ENCODE data around the gene CSTPP1.
"Not testable (repeated sequence)": the region's sequence is repeated elsewhere in the genome, so short reads cannot be mapped to it uniquely, and the experiment has no call there.

CSTPP1 gene

DNA sequence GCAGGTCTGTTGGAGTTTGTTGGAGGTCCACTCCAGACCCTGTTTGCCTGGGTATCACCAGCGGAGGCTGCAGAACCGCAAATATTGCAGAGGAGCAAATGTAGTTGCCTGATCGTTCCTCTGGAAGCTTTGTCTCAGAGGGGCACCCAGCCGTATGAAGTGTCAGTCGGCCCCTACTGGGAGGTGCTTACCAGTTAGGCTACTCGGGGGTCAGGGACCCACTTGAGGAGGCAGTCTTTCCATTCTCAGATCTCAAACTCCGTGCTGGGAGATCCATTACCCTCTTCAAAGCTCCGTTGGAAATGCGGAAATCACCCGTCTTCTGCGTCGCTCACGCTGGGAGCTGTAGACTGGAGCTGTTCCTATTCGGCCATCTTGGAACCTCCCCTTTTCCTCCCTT lies 61.2 kb downstream of the CSTPP1 start:
- DNase-seq = not testable (repeated sequence)

DNA sequence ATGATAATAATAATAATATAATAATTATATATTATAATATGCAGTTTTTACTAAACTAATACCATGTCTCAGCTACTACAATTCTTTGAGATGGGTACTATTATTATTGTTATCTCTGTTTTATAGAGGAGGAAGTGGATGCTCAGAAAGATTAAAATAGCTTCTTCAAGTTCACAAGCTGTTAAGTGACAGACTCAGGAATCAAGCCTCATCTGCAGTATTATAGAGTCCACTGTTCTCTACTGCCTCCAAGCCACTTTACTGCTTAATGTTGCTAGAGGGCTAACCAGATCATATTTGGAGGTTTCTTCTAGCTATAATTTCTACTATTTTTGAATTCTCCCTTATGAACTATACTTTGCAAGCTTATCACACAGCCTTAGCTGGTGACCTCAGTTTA lies 62.7 kb downstream of the CSTPP1 start:
- DNase-seq = no peak

DNA sequence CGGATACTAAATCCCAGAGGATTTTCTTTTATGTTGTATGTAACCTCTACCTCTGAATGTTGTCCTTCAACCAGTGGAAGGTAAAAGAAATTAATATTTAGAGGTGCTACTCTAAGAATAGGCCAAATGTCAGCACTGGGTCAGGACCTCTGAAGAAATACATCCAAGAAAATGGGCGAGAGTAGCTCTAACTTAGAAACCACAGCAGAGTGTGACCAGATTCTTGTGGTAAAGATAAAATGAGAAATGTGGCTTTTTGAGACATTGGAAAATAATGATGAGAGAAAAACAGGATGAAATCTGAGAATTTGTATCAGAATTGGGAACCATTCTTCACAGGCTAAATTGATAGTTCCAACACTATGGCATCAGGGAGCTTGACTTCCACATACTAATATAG lies 63.5 kb downstream of the CSTPP1 start:
- no peak for DNase-seq

DNA sequence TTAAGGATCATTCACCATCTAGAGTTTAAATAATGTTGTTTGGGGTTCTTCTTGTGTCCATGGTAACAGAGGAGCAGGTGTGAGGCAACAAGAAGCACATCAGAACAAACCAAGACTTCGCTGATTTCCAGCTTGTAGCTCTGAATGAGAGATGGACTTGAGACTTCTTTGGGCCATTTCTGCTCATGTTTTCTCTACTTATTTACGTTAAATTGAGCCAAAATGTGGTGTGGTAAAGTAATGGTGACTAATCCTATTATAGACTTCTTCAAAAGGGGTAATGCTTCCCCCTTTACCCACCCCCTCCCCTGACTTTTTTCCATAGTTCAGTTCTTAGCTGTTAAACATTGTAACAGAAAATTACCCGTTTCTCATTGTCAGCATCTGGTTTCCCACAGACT lies 65.2 kb downstream of the CSTPP1 start:
- DNase-seq = no peak

DNA sequence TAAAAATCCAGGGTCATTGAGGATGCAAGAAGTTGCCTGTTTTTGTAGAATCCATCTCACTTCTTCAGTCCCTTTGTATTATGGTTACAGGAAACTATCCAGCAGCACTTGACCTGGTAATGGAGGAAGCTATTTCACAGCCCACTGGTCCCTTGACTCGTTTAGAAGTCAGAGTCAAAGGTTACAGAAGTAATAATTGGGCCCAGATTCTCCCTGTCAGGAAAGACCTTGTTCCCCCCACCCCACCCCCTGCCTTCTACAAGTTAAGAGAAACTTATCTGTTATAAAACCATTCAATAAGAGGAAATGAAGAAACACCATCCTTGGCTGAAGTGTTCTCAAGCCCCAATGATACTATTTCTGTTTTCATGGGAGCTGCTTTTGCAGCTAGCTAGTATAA lies 65.8 kb downstream of the CSTPP1 start:
- no peak for DNase-seq

DNA sequence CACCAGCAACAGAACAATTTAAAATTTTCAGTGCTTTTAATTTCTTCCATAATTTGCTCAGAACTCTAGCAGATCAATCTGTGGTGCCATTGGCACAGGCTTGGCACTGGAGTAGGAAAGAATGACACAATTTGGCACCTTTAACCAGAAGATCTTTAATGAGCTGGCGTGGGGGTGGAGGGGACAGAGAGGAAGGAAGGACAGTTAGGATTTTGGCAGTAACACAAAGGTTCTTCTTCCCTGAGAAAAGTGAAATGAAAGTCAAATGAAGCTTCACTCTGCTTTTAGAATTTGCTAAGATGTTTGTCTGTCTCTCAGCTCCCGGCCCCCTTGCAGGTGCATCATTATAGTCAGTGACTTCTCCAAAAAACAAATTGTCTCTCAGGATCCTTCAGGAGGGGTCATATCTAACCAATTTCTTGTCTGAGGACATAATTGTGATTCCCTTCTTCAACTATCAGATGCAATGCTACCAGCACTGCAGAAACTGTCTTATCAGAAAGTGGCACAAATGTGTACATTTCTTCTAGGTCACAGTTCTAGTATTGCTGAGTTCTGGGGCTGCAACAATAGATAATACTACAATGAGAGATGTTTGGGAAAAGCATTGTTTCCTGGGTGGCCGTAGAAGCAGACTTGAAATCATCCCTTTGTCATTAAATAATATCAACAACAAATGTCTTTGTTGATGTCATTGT lies 66.8 kb downstream of the CSTPP1 start:
- DNase-seq = no peak

DNA sequence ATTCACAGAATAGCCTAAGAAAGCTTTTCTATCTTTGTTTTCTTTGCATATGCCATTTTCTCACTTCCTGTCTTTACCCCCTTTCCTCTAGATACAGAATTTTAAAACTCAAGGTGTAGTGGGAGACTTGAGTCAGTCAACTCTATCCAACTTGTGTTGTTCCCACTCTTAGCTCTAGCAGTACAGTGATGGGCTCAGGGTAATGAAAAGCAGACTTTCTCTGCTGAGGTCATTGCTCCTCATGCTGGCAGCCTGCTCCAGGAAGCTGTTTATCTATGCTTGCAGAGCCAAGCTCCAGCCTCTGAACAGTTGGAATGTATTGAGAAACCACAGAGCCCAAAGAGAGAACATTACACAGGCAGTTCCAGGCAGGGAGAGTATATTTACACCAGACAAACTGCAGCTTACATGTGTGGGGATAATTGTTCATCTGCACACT lies 68.1 kb downstream of the CSTPP1 start:
- DNase-seq = no peak

DNA sequence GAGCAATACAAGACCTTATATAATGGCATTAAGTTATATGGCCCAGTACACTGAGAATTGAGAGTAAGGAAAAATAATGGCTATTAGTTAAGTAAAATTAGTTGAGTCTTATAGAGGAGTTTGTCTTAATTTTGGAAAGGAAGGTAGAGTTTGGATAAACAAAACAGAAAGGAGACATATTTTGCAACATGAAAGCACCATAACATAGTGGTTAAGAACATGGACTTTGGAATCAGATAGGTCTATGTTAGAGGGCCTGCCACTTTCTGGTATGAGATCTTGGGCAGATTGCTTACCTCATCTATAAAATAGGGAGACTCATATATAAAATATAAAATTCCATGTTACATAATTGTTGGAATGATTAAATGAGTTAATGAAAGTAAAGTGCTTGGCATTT lies 68.9 kb downstream of the CSTPP1 start:
- no peak for DNase-seq

DNA sequence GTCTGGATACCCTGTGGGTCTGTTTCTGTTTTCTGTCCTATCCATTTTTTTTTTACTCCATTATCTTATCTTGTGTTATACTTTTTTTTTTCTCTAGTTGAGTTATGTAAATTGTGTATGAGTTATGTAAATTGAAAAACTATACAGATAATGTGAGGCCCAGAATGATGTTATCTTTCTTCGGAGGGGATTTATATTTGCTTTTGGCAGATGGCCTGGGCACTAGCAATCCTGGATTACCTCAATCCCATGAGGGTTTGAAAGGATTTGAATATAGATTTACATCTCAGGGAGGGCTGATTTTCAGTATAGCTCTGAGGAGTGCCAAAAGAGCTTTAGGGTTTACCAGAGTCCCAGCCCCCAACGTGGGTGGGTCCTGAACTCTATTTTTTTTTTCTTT lies 71.0 kb downstream of the CSTPP1 start:
- DNase-seq = no peak

DNA sequence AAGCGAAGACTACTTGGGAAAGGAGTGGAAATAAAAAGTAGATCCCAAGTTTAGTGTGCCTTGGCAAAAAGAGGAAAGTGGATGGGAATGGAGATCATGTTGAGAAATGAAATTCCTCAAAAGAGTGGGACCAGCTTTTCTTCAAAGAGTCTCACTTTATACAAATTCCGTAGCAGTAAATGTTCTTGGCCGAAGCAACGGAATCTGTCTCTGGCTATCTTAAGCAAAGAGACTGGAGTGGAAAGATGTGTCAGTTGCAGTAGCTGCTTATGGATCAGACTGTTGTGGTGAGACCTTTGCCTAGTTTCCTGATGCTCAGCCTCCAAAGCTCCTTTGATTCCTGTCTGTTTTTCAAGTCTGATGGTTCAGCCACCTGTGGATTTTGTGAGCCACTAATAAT lies 73.6 kb downstream of the CSTPP1 start:
- DNase-seq = no peak

DNA sequence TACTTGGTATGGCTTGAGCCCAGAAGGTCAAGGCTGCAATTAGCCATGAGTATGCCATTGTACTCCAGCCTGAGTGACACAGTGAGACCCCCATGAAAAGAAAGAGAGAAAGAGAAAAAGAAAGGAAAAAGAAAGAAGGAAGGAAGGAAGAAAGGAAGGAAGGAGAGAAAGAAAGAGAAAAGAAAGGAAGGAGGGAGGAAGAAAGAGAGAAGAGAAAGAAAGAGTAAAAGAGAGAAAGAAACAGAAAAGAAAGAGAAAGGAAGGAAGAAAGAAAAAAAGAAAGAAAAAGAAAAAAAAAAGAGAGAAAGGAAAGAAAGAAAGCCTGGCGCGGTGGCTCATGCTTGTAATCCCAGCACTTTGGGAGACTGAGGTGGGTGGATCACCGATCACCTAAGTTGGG lies 77.5 kb downstream of the CSTPP1 start:
- no peak for DNase-seq

DNA sequence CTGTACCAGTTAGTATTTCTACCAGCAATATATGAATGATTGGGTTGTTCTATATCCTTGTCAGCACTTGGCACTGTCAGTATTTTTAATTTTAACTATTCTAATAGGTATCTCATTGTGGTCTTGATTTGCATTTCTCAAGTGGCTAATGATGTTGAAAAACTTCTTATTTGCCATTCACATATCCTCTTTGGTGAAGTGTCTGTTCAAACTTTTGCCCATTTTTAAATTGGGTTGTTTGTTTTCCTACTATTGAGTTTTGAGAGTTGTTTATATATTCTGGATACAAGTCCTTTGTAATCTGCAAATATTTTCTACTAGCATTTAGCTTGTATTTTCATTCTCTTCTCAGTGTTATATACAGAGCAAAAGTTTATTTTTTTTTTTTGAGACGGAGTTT lies 82.1 kb downstream of the CSTPP1 start:
- DNase-seq = no peak

DNA sequence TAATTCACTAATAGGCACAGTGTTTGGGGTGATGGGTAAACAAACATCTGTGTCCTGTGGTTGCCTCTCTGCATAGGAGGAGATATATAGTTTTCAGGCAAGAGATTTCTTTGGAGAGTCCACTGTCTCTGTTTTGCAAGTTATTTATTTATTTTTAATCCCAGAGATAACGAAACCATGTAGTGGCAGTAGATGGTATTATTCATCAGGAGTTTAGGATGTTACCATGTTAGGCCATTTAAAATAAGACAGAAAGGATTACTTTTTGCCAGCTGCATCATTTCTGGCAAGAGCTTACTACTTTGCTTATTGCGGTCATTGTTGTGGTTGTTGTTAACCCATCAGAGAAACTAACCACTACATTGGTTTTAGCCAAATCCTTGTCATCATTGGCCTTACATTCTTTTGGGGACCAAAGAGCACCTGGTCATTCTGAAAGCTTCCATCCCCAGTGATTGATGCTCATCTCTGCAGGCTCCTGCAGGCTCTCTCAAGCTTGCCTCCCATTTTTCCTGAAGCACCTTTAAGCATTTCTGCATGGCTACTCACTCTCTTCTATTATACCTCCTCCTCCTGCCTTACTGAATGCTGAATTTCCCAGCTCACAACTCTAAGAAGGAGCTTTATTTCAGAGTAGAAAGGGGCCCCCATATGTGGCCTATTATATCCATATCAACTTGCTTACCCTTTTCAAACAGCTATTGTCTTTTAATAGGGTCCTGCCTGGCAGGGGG lies 84.4 kb downstream of the CSTPP1 start:
- no peak for DNase-seq

DNA sequence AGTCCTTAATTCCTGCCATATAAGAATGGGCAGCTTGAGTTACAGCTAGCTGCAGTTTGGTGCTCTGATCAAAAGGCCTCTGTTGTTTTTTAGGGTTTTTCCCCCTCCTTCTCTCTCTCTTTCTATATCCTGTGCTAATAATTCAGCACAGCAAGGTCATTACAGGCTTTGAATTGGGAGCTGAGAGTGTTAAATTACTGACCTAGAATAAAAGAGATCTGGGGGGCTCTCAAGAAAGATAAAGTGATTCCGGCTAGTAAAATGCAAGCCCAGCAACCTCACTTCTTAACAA lies 84.9 kb downstream of the CSTPP1 start:
- no peak for DNase-seq

DNA sequence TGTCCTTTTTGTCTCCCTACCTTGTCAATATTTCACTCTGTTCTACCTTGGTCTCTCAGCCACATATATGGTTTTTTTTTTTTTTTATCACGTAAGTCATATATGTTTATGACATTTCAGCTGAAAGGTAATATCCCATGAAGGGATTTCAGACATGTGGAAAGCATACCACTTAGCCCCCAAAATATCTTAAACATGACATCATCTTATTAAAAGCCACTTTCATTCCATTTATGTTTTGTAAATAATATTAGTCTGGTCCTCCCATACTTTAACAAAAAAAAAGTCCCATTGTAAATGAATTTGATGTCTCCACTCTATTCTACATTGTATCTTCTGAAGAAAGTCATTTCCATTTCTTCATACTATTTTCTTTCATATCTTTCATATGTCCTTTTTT lies 85.4 kb downstream of the CSTPP1 start:
- no peak for DNase-seq

DNA sequence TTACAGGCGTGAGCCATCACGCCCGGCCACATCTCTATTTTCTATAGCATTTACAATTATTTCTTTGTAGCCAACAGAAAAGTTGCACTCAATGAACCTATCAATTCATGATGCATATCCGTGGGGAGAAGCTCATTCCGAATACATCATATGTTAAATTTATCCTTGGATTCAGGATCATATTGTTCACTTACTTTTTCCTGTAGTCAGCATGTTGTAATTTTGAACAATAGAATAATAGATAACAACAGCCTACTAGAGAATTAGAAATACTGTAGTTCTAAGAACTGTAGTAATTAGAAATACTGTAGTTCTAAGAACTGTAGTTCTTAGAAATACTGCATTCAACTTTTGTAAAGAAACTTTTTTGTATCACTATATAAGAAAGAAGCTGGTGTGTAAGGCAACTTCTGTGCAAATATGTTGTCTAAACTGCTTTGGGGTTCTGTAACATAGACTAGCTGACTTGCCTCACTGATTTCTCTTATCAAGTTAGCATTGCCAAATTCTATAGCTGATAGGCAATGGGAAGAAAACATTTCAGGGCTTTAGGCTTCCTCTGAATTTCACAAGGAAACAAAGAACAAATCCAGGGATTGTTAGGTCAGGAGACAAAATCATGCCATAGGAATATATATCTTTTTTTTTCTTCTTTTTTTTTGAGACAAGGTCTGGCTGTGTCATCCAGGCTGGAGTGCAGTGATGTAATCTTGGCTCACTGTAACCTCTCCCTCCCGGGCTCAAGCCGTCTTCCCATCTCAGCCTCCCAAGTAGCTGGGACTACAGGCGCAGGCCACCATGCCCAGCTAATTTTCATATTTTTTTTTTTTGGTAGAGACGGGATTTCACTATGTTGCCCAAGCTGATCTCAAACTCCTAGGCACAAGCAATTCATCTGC lies 91.9 kb downstream of the CSTPP1 start:
- DNase-seq = no peak

DNA sequence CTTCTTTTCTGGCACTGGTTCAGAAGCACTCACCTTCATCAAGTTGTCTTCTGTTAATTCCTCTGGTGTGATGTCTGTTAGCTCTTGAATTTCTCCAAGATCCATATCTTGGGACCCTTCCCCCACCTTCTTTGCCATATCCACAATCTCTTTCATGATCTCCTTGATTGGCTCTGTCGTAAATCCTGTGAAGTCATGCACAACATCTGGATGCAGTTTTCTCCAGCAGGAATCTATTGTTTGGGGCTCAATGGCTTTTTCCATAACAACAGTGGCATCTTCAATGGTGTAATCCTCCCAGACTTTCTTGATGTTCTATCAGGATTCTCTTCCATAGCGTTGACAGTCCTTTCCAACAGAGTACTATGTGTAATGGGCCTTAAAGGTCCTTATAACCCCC lies 96.9 kb downstream of the CSTPP1 start:
- DNase-seq = no peak

DNA sequence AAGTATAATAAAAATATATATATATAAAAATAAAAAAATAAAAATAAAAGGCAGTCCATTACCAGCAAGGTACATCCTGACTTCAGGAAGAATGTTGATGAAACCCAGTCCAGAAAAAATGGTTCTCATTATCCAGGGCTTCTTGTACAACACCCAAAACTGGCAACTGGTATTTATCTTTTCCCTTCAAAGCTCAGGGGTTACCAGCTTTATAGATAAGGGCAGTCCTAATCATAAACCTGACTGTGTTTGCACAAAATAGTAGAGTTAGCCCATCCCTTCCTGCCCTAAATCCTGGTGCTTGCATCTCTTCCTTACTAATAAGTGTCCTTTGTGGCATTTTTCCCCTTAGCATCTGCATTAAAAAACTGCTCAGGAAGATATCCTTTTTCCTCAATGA lies 97.5 kb downstream of the CSTPP1 start:
- DNase-seq = no peak

DNA sequence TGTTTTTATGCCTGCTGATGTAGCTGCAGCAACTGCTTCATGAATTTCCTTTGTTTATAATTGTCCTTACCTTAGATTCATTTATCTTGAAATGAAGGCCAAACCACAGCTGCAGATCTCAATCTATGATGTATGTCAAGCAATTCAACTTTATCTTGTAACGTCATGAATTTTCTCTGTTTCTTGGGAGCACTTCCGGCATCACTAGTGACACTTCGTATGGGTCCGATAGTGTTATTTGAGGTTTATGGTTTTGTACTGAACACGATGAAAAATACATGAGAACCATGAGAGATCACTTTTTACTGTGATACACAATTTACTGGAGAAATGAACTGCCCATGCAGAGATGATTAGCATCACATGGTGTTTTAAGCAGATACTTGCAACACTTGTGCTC lies 98.5 kb downstream of the CSTPP1 start:
- no peak for DNase-seq

DNA sequence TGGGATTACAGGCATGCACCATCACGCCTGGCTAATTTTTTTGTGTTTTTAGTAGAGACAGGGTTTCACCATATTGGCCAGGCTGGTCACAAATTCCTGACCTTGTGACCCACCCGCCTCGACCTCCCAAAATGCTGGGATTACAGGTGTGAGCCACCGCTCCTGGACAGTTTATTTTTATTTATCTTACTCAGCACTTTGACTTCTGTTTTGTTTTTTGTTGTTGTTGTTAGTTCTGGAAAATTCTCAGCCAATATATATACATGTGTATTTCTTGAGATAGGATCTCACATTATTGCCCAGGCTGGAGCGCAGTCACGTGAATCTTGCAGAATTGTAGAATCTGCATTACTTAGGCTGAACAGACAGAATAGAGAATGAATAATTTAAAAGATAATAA lies 107.6 kb downstream of the CSTPP1 start:
- DNase-seq = no peak

DNA sequence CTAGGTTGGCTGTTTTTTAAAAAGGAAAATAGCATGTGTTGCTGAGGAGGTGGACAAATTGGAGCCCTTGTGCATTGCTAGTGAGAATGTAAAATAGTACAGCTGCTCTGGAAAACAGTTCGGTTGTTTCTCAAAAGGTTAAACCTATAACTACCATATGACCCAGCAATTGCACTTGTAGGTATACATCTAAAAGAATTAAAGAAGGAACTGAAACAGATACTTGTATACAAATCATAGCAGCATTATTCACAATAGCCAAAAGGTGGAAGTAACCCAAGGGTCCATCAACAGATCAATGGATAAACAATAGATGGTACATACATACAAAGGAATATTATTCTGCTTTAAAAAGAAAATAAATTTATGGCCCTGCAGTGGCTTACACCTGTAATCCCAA lies 111.4 kb downstream of the CSTPP1 start:
- no peak for DNase-seq

DNA sequence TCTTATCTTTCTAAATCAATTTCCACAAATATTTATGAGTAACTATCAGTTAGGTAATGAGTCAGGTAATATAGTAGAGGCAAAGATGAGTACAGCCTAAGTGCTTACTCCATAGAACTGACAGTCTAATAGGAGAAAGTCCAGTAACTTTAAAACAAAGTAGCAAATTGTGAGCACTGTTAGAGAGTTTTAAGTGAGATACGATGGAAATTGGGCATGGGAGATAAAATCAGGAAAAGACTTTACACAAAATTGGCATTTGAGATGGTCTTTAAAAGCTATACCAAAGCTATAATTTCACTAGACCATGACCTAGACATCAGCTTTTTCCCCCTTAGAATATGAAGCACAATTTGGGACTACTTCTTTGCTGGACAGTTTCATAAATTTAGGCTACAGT lies 113.7 kb downstream of the CSTPP1 start:
- no peak for DNase-seq

DNA sequence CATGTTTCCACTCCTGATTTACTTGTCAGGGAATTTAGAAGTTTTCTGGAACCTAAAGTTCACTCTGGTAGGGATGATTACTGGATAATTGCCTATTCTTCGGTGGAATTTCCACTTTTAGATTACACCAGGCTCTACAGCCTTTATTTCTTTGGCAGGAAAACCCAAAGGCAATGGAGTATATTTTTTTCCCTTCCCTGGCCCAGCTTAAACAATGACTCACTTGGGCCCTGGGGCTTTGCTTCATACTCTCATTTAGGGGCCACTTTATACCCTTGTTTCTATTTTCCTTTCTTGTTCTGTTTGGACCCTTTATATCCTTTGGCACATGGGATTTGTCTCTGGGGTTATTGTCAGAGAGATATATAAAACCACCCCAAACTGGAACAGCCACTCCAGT lies 114.7 kb downstream of the CSTPP1 start:
- DNase-seq = no peak

DNA sequence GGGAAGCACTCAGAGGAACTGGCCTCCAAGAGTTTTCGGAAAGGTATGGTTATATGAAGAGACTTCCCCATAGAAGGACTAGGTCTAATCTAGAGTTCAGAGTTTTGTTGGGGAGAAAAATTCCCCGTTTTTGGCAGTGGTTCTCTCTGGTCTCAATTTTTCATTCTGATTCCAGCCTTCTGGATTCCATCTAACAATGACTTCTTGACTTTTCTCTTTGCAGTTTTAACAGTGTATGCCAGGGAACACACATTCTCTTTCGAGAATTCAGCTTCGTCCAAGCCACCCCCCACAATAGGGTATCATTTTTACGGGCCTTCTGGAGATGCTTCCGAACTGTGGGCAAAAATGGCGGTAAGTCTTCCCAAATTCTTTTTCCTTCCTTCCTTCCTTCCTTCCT lies 115.6 kb downstream of the CSTPP1 start:
- DNase-seq = no peak

All from stimulated activated CD4-positive, alpha-beta T cell treated with anti-CD3 and anti-CD28 coated beads, Interleukin-4, amount 100 ng/mL, for 4 hours (primary cell).